B cell (primary cell): ENCODE data around the gene BBX. TPM values are rescaled to one million over a fixed set of nuclear protein-coding genes. Genes with fewer than 3 reads are reported as not detected.

ENCODE experiments used
- ATAC-seq: fragments of 200-7000 bp; cut with Tn5 transposase; one replicate; pipeline ENCODE4 v1.10.0; 2021; ENCODE audit warnings: low read depth, mild to moderate bottlenecking, moderate number of reproducible peaks, moderate library complexity
- CTCF ChIA-PET: fragments of 350-600 bp; sonication (Branson Sonifier 250); formaldehyde crosslinking; loops from one replicate; lab custom pipeline; 2021; ENCODE audit warnings: antibody characterized with exemption, inconsistent platforms; lab: Charles Lee
- POLR2A ChIA-PET: fragments of 350-600 bp; sonication (Branson Sonifier 250); formaldehyde crosslinking; loops from one replicate; lab custom pipeline; 2021; ENCODE audit warnings: antibody characterized with exemption; lab: Charles Lee
- DNase-seq: peaks from one replicate; pipeline ENCODE4 v3.0.0; 2013
- H2AFZ ChIP-seq: 2 replicates; pipeline ENCODE4 v1.6.1; 2012; ENCODE audit warnings: mild to moderate bottlenecking, low read depth, low read length; ENCODE audit not compliant: insufficient read depth, poor library complexity, severe bottlenecking
- H3K27ac ChIP-seq, 2 donors: 1 replicate in 1 of 2; 2 replicates in 1 of 2; pipeline ENCODE4 v1.5.1; 2012 to 2013; ENCODE audit warnings: low read length in 2 of 2, mild to moderate bottlenecking in 2 of 2, moderate library complexity in 1 of 2
- H3K27me3 ChIP-seq, 4 experiments: fragments of 200-600 bp in 1 of 4; sonication (generic) in 1 of 4; replicated peaks in 1 of 4; 1 replicate in 2 of 4; 2 replicates in 2 of 4; pipeline versions ENCODE4 v1.6.1 to v1.7.0; 2013 to 2016; ENCODE audit warnings: low read length in 3 of 4, mild to moderate bottlenecking in 2 of 4, mixed read lengths in 1 of 4, moderate library complexity in 1 of 4; ENCODE audit not compliant: insufficient read depth in 4 of 4, control insufficient read depth in 3 of 4; ENCODE audit errors: control extremely low read depth in 1 of 4
- H3K36me3 ChIP-seq, 2 experiments: replicated peaks in 1 of 2; 1 replicate in 1 of 2; 2 replicates in 1 of 2; pipeline versions ENCODE4 v1.6.1 to v1.7.1; 2013; ENCODE audit warnings: low read length in 1 of 2; ENCODE audit not compliant: insufficient read depth in 2 of 2, control insufficient read depth in 1 of 2; ENCODE audit errors: control extremely low read depth in 1 of 2, extremely low read depth in 1 of 2
- H3K4me1 ChIP-seq, 2 donors: fragments of 200-600 bp in 1 of 2; sonication (generic) in 1 of 2; 1 replicate in 1 of 2; 2 replicates in 1 of 2; pipeline versions ENCODE4 v1.5.1 to v1.6.1; 2013 to 2017; ENCODE audit warnings: low read length in 2 of 2; ENCODE audit not compliant: control insufficient read depth in 2 of 2, insufficient read depth in 2 of 2
- H3K4me2 ChIP-seq: replicated peaks from 2 replicates; pipeline ENCODE3; 2012; ENCODE audit warnings: mild to moderate bottlenecking, low read depth, low read length; ENCODE audit not compliant: poor library complexity, severe bottlenecking
- H3K4me3 ChIP-seq, 5 experiments: fragments of 200-600 bp in 1 of 5; sonication (generic) in 1 of 5; 1 replicate in 3 of 5; 2 replicates in 2 of 5; pipeline versions ENCODE4 v1.5.1 to v1.7.0; 2011 to 2016; ENCODE audit warnings: low read length in 4 of 5, mild to moderate bottlenecking in 4 of 5, low read depth in 2 of 5, control low read depth in 1 of 5, moderate library complexity in 1 of 5; ENCODE audit not compliant: insufficient read depth in 1 of 5; ENCODE audit errors: control extremely low read depth in 1 of 5, extremely low read depth in 1 of 5
- H3K79me2 ChIP-seq: fragments of 200-600 bp; sonication (generic); one replicate; pipeline ENCODE4 v1.6.0; 2016; ENCODE audit warnings: low read length; ENCODE audit not compliant: control insufficient read depth, insufficient read depth
- H3K9ac ChIP-seq: fragments of 200-600 bp; sonication (generic); 2 replicates; pipeline ENCODE4 v1.6.1; 2017; ENCODE audit warnings: mild to moderate bottlenecking, low read length, moderate library complexity
- H3K9me3 ChIP-seq, 3 donors: one replicate each; pipeline versions ENCODE4 v1.6.1 to v1.7.1; 2013; ENCODE audit warnings: low read length in 2 of 3; ENCODE audit not compliant: control insufficient read depth in 2 of 3, insufficient read depth in 1 of 3; ENCODE audit errors: control extremely low read depth in 1 of 3
- H4K20me1 ChIP-seq: 2 replicates; pipeline ENCODE4 v1.6.0; 2012; ENCODE audit warnings: mild to moderate bottlenecking, low read length; ENCODE audit not compliant: insufficient read depth, control insufficient read depth, poor library complexity, severe bottlenecking
- H3K27ac Mint-ChIP-seq: one replicate; pipeline ENCODE4 v1.8.0; 2021; ENCODE audit warnings: mixed read lengths
- H3K27me3 Mint-ChIP-seq: one replicate; pipeline ENCODE4 v1.8.0; 2021; ENCODE audit warnings: mixed read lengths
- H3K4me1 Mint-ChIP-seq: one replicate; pipeline ENCODE4 v1.8.0; 2021; ENCODE audit warnings: mixed read lengths
- H3K4me3 Mint-ChIP-seq: one replicate; pipeline ENCODE4 v1.8.0; 2021; ENCODE audit warnings: mixed read lengths
- H3K9me3 Mint-ChIP-seq: one replicate; pipeline ENCODE4 v1.8.0; 2022; ENCODE audit warnings: mixed read lengths; ENCODE audit not compliant: insufficient read depth
- CTCF ChIP-seq: fragments of 200-600 bp; IDR thresholded peaks from one replicate; pipeline ENCODE4 v1.8.0; 2022; ENCODE audit warnings: antibody characterized with exemption, mild to moderate bottlenecking
- EZH2 ChIP-seq: IDR thresholded peaks from 2 replicates; pipeline ENCODE4 v1.6.1; 2012; ENCODE audit warnings: borderline replicate concordance, low read depth, mild to moderate bottlenecking, moderate library complexity, low read length; ENCODE audit not compliant: insufficient read depth, poor library complexity, severe bottlenecking
- WGBS: methylation state at CpG from one replicate; pipeline ENCODE4 v1.1.5; 2013; ENCODE audit warnings: missing lambda C conversion rate; ENCODE audit not compliant: insufficient coverage; 5-methylcytosine and 5-hydroxymethylcytosine counted together
- intact Hi-C: fragments of 100-400 bp; cut with micrococcal nuclease; formaldehyde crosslinking; loops from one replicate; pipeline ENCODE4 v1.10.0; 2022
- polyA plus RNA-seq: library from polyadenylated mRNA; depleted of rRNA; stranded (reverse); fragments of >200 nt; gene quantifications from 2 replicates; pipeline ENCODE4 v1.2.3, GENCODE V29; 2012
- total RNA-seq, 2 donors: library from RNA; stranded (reverse); fragments of 120-200 nt in 1 of 2; gene quantifications; 1 replicate in 1 of 2; 2 replicates in 1 of 2; pipeline versions ENCODE4 v1.2.3 to v1.2.4, GENCODE V29; 2013 to 2022

The BBX gene
- total and polyA plus RNA-seq, 2 donors (not counting 1 experiment from before 2014, with no cell fraction given): 27.8 to 133 TPM

- no peak for TF ChIP-seq CTCF
- TF ChIP-seq EZH2: no peak
- Histone ChIP-seq H3K79me2 (no peaks in the 10 kb centered on the region), H4K20me1 (no peaks in the 10 kb centered on the region), H3K27me3 (peaks cover 0 to 7% (median 0%) of the 10 kb centered on the region in 4 experiments), H3K9ac (no peak overlapping the region), H2AFZ (no peak overlapping the region), H3K4me1 (no peaks in the 10 kb centered on the region), H3K9me3 (peaks cover 0 to 2% (median 0%) of the 10 kb centered on the region in 3 donors), H3K36me3 (no peaks in the 10 kb centered on the region), H3K4me3 (no peak overlapping the region), H3K27ac (no peak overlapping the region), H3K4me2 (no peak overlapping the region)
- ChIA-PET CTCF (no interaction called here), POLR2A (no interaction called here)
- H3K4me1 Mint-ChIP-seq: no peaks in the 10 kb centered on the region
- H3K27ac Mint-ChIP-seq: no peak overlapping the region
- H3K27me3 Mint-ChIP-seq: peaks cover 9% of the 10 kb centered on the region
- H3K9me3 Mint-ChIP-seq: no peaks in the 10 kb centered on the region
- ATAC-seq: no peak
- no peak for DNase-seq
- intact Hi-C loops: no loop called here
- H3K4me3 Mint-ChIP-seq: no peak overlapping the region
- WGBS: 100% methylated on average over 1 of the region's 4 CpGs
Measured at GRCh38 chr3:107824822-107825371, 302.1 kb downstream of the BBX start.

DNA sequence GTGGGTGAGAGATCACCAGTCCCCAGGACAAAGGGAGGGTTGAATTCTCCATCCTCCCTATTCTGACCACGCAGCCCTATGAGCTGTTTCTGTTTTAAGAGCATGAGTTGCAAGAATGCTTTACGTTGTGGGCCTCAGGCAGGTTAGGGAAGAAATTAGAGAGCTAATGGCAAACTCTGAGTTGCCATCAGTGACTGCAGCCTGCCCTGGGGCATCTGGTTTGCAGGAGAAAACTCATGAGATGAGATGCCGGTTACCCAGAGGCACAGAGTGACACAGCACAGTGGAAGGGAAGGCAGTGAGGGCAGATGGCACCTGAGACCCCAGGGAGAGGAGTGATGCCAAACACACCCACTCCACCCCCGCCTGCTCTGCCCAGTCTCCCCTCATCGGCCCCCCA is 302.8 kb downstream of the BBX start:
- peaks cover 6% of the 10 kb centered on the region for H3K27me3 Mint-ChIP-seq
- Histone ChIP-seq H3K27me3 (peaks cover 0 to 7% (median 0%) of the 10 kb centered on the region in 4 experiments), H3K36me3 (no peaks in the 10 kb centered on the region), H3K9me3 (peaks cover 0 to 2% (median 0%) of the 10 kb centered on the region in 3 donors), H3K79me2 (no peaks in the 10 kb centered on the region), H3K27ac (no peak overlapping the region), H3K4me2 (no peak overlapping the region), H2AFZ (no peak overlapping the region), H3K4me1 (no peaks in the 10 kb centered on the region), H3K9ac (no peak overlapping the region), H4K20me1 (no peaks in the 10 kb centered on the region), H3K4me3 (no peak overlapping the region)
- WGBS: 75% methylated on average over 2 of the region's 5 CpGs
- no peaks in the 10 kb centered on the region for H3K9me3 Mint-ChIP-seq
- POLR2A ChIA-PET: no interaction called here
- H3K4me1 Mint-ChIP-seq: no peaks in the 10 kb centered on the region
- H3K27ac Mint-ChIP-seq: no peak overlapping the region
- intact Hi-C loops: no loop called here
- no peak overlapping the region for H3K4me3 Mint-ChIP-seq
- DNase-seq: no peak
- TF ChIP-seq CTCF (no peak), EZH2 (no peak)
- no peak for ATAC-seq
- CTCF ChIA-PET: no interaction called here
